H1 (cell line): ENCODE measurements around the gene NAA20. TPM values are rescaled to one million over a fixed set of nuclear protein-coding genes. Genes with fewer than 3 reads are reported as not detected.

Source experiments
- CTCF ChIA-PET: fragments of 300-600 bp; sonication (Branson Sonifier 250); formaldehyde crosslinking; loops from one replicate; lab custom pipeline; 2021; ENCODE audit not compliant: partially characterized antibody; lab: Charles Lee
- POLR2A ChIA-PET: fragments of 300-600 bp; sonication (Branson Sonifier 250); formaldehyde crosslinking; loops from one replicate; lab custom pipeline; 2021; ENCODE audit warnings: inconsistent platforms; ENCODE audit not compliant: partially characterized antibody; lab: Charles Lee
- DNase-seq, 2 experiments: peaks; one replicate each; pipeline versions ENCODE4 v3.0.0 to v3.0.0-alpha.2; 2010 to 2022; ENCODE audit warnings: low spot score in 2 of 2, low read depth in 1 of 2, mixed read lengths in 1 of 2
- FAIRE-seq: peaks from 2 replicates; lab custom pipeline; 2011; peaks lifted over from hg19 to GRCh38; lab: Jason Lieb, UNC
- H2AFZ ChIP-seq: 2 replicates; pipeline ENCODE4 v1.8.1; 2012; ENCODE audit warnings: low read length, inconsistent platforms
- H2AK5ac ChIP-seq: 2 replicates; pipeline ENCODE4 v1.6.1; 2013; ENCODE audit warnings: low read depth, low read length
- H2BK120ac ChIP-seq: replicated peaks from 2 replicates; pipeline ENCODE3; 2013; ENCODE audit warnings: low read depth, low read length, inconsistent platforms
- H2BK12ac ChIP-seq: 2 replicates; pipeline ENCODE4 v1.6.1; 2013; ENCODE audit warnings: low read depth, low read length
- H2BK15ac ChIP-seq: 2 replicates; pipeline ENCODE4 v1.6.1; 2013; ENCODE audit warnings: low read length
- H2BK20ac ChIP-seq: 2 replicates; pipeline ENCODE4 v1.6.1; 2013; ENCODE audit warnings: low read length
- H2BK5ac ChIP-seq: 2 replicates; pipeline ENCODE4 v1.6.1; 2013; ENCODE audit warnings: low read depth, low read length
- H3K14ac ChIP-seq: 2 replicates; pipeline ENCODE4 v1.6.1; 2013; ENCODE audit warnings: inconsistent platforms; ENCODE audit not compliant: insufficient read length
- H3K18ac ChIP-seq: 2 replicates; pipeline ENCODE4 v1.6.1; 2013; ENCODE audit warnings: low read length; ENCODE audit errors: extremely low read depth
- H3K23ac ChIP-seq: 2 replicates; pipeline ENCODE4 v1.6.1; 2013; ENCODE audit warnings: inconsistent platforms; ENCODE audit not compliant: insufficient read length
- H3K23me2 ChIP-seq: 2 replicates; pipeline ENCODE4 v1.6.1; 2013; ENCODE audit warnings: low read depth, low read length
- H3K27ac ChIP-seq: 2 replicates; pipeline ENCODE4 v1.6.1; 2011; ENCODE audit warnings: low read depth, low read length, inconsistent platforms
- H3K27me3 ChIP-seq, 4 experiments: replicated peaks in 1 of 4; 1 replicate in 1 of 4; 2 replicates in 3 of 4; pipeline versions ENCODE4 v1.6.1 to v1.8.1; 2011 to 2013; ENCODE audit warnings: low read length in 3 of 4, mild to moderate bottlenecking in 3 of 4, inconsistent platforms in 2 of 4, mixed read lengths in 2 of 4, moderate library complexity in 1 of 4; ENCODE audit not compliant: control insufficient read depth in 3 of 4, insufficient read depth in 3 of 4; ENCODE audit errors: extremely low read depth in 1 of 4
- H3K36me3 ChIP-seq, 4 experiments: 2 replicates each; pipeline versions ENCODE4 v1.6.1 to v1.8.1; 2011 to 2013; ENCODE audit warnings: mild to moderate bottlenecking in 4 of 4, low read length in 3 of 4, moderate library complexity in 2 of 4, control low read depth in 1 of 4, inconsistent platforms in 1 of 4; ENCODE audit not compliant: insufficient read depth in 4 of 4, control insufficient read depth in 2 of 4
- H3K4ac ChIP-seq: replicated peaks from 2 replicates; pipeline ENCODE3; 2013; ENCODE audit warnings: low read length, low read depth, mixed read lengths, inconsistent platforms; ENCODE audit not compliant: insufficient read length
- H3K4me1 ChIP-seq, 4 experiments: replicated peaks in 1 of 4; 1 replicate in 1 of 4; 2 replicates in 3 of 4; pipeline versions ENCODE4 v1.6.1 to v1.8.1; 2011 to 2013; ENCODE audit warnings: low read length in 3 of 4, inconsistent platforms in 2 of 4, mixed read lengths in 1 of 4; ENCODE audit not compliant: insufficient read depth in 4 of 4, control insufficient read depth in 3 of 4
- H3K4me2 ChIP-seq, 2 experiments: 2 replicates each; pipeline versions ENCODE4 v1.6.1 to v1.8.1; 2011 to 2013; ENCODE audit warnings: low read depth in 2 of 2, low read length in 2 of 2, control low read depth in 1 of 2, inconsistent platforms in 1 of 2, mild to moderate bottlenecking in 1 of 2; ENCODE audit not compliant: insufficient read depth in 1 of 2
- H3K4me3 ChIP-seq, 4 experiments: fragments of 200-600, 300-600 bp in 1 of 4; sonication (generic), shearing (Covaris generic), sonication (Bioruptor Twin) in 1 of 4; 2 replicates each; pipeline versions ENCODE4 v1.5.1 to v1.8.1; 2011 to 2016; ENCODE audit warnings: low read length in 4 of 4, low read depth in 3 of 4, control low read depth in 2 of 4, inconsistent platforms in 2 of 4, mild to moderate bottlenecking in 2 of 4, mixed read lengths in 1 of 4, moderate library complexity in 1 of 4; ENCODE audit not compliant: insufficient read depth in 2 of 4; ENCODE audit errors: extremely low read depth in 1 of 4
- H3K56ac ChIP-seq: replicated peaks from 2 replicates; pipeline ENCODE3; 2013; ENCODE audit warnings: low read depth, mild to moderate bottlenecking, mixed read lengths, low read length, inconsistent platforms; ENCODE audit not compliant: insufficient read length
- H3K79me1 ChIP-seq: 2 replicates; pipeline ENCODE4 v1.6.1; 2013; ENCODE audit warnings: low read depth, low read length, control low read depth
- H3K79me2 ChIP-seq, 2 experiments: 2 replicates each; pipeline versions ENCODE4 v1.6.1 to v1.8.1; 2012 to 2013; ENCODE audit warnings: low read length in 2 of 2, mild to moderate bottlenecking in 2 of 2, inconsistent platforms in 1 of 2; ENCODE audit not compliant: insufficient read depth in 2 of 2, control insufficient read depth in 1 of 2
- H3K9ac ChIP-seq, 4 experiments: replicated peaks in 1 of 4; 1 replicate in 1 of 4; 2 replicates in 3 of 4; pipeline versions ENCODE4 v1.6.1 to v1.8.1; 2011 to 2013; ENCODE audit warnings: low read depth in 3 of 4, low read length in 3 of 4, control low read depth in 2 of 4, mild to moderate bottlenecking in 2 of 4, moderate library complexity in 2 of 4, inconsistent platforms in 1 of 4; ENCODE audit errors: extremely low read depth in 1 of 4
- H3K9me3 ChIP-seq, 2 experiments: 2 replicates each; pipeline versions ENCODE4 v1.6.1 to v1.8.1; 2012 to 2013; ENCODE audit warnings: mild to moderate bottlenecking in 2 of 2, moderate library complexity in 2 of 2, control low read depth in 1 of 2, inconsistent platforms in 1 of 2, low read depth in 1 of 2, low read length in 1 of 2, mixed read lengths in 1 of 2; ENCODE audit not compliant: insufficient read depth in 2 of 2
- H4K20me1 ChIP-seq, 2 experiments: replicated peaks in 1 of 2; 2 replicates each; pipeline versions ENCODE3 to v1.8.1; 2011 to 2013; ENCODE audit warnings: inconsistent platforms in 2 of 2, low read length in 2 of 2, mild to moderate bottlenecking in 1 of 2; ENCODE audit not compliant: insufficient read depth in 2 of 2, control insufficient read depth in 1 of 2
- H4K5ac ChIP-seq: 2 replicates; pipeline ENCODE4 v1.6.1; 2013; ENCODE audit warnings: low read length, low read depth, mixed read lengths, inconsistent platforms; ENCODE audit not compliant: insufficient read length
- H4K8ac ChIP-seq: 2 replicates; pipeline ENCODE4 v1.8.0; 2013; ENCODE audit warnings: mild to moderate bottlenecking, moderate library complexity, low read length, inconsistent platforms; ENCODE audit not compliant: insufficient read depth; ENCODE audit errors: extremely low read depth
- H4K91ac ChIP-seq: replicated peaks from 2 replicates; pipeline ENCODE3; 2013; ENCODE audit warnings: low read length, mixed read lengths, inconsistent platforms; ENCODE audit not compliant: insufficient read length
- NRF1 ChIP-seq: IDR thresholded peaks from 2 replicates; pipeline ENCODE4 v1.6.1; 2011; ENCODE audit warnings: mild to moderate bottlenecking, low read depth, low read length, improper control_type of control experiment
- ZNF274 ChIP-seq: IDR thresholded peaks from 2 replicates; pipeline ENCODE4 v1.7.0; 2012; ENCODE audit warnings: low read length, borderline replicate concordance; ENCODE audit errors: extremely low read depth
- WGBS, 2 experiments: shearing (Covaris generic) in 1 of 2; methylation state at CpG; one replicate each; pipeline versions ENCODE4 v1.1.6 to v1.1.7; 2013 to 2015; ENCODE audit warnings: low lambda C conversion rate in 2 of 2, mixed read lengths in 2 of 2, inconsistent platforms in 1 of 2, low coverage in 1 of 2, missing lambda C conversion rate in 1 of 2; ENCODE audit not compliant: insufficient replicate concordance in 2 of 2, insufficient coverage in 1 of 2, insufficient read length in 1 of 2; ENCODE audit errors: extremely low coverage in 1 of 2, missing lambda C conversion rate in 1 of 2; 5-methylcytosine and 5-hydroxymethylcytosine counted together
- polyA plus RNA-seq, 7 experiments: library from polyadenylated mRNA; depleted of rRNA in 3 of 7; stranded (reverse) in 5 of 7; unstranded in 2 of 7; fragments of >200 nt in 5 of 7; fragments of 200-250 nt in 2 of 7; gene quantifications; 1 replicate in 5 of 7; 2 replicates in 1 of 7; 4 replicates in 1 of 7; pipeline versions ENCODE4 v1.2.1 to v1.2.3, GENCODE V29; 2011 to 2013; ENCODE audit warnings: missing spikeins in 2 of 7, mixed read lengths in 2 of 7
- total RNA-seq: library from RNA; stranded (reverse); fragmentation: NEBNext Ultra II Directional; extraction: Animal tissue kit (Norgen Biotek cat#: 25700); gene quantifications from 2 replicates; pipeline ENCODE4 v1.2.1, GENCODE V29; 2021

The NAA20 gene
- total and polyA plus RNA-seq, 2 of the 8 experiments (the other 6 are each of a cell fraction or from before 2014, with no cell fraction given): 21.9 to 41.1 TPM

- Histone ChIP-seq H3K79me2 (no peaks in the 10 kb centered on the region), H3K4me1 (no peaks in the 10 kb centered on the region; a peak in 1 of 7 replicates), H3K56ac (no peak overlapping the region), H3K9me3 (no peaks in the 10 kb centered on the region), H3K36me3 (no peaks in the 10 kb centered on the region), H3K79me1 (no peaks in the 10 kb centered on the region), H4K8ac (no peak overlapping the region), H2AK5ac (no peak overlapping the region), H2BK120ac (no peak overlapping the region), H2AFZ (peak overlapping the region; percentile 67; the same call in 1 of the 2 replicates), H3K9ac (no peak overlapping the region), H3K4me3 (no peak overlapping the region), H2BK5ac (no peak overlapping the region), H3K14ac (no peak overlapping the region), H3K23me2 (no peaks in the 10 kb centered on the region), H4K5ac (no peak overlapping the region), H3K4me2 (no peak overlapping the region), H3K4ac (no peak overlapping the region), H2BK12ac (no peak overlapping the region; the same call in 1 of the 2 replicates), H4K91ac (no peak overlapping the region), H3K18ac (no peak overlapping the region), H3K27me3 (no peaks in the 10 kb centered on the region), H4K20me1 (no peaks in the 10 kb centered on the region), H3K27ac (no peak overlapping the region), H2BK15ac (no peak overlapping the region), H3K23ac (no peak overlapping the region), H2BK20ac (no peak overlapping the region)
- ChIA-PET POLR2A (no interaction called here), CTCF (interaction anchor here (1.0 to 2.6 kb wide), 4 partner anchors 17 to 227 kb away, joined by 3 to 11 read pairs (median 4); no protein-coding TSS in a partner anchor)
- no peak for FAIRE-seq
- no peak for DNase-seq
- 80% methylated on average over 4 of the region's 4 CpGs; no CpG with 5 or more reads in 1 of the 2 experiments for WGBS, 2 experiments
- TF ChIP-seq NRF1: no peak
- no peak for TF ChIP-seq ZNF274
These were observed 6.3 kb upstream of the NAA20 start for GRCh38 chr20:20010639-20011500.
